MV-4-11 (cell line): Measurements from ENCODE around the gene IL36G.
"Not testable (repeated sequence)": the region's sequence is repeated elsewhere in the genome, so short reads cannot be mapped to it uniquely, and the experiment has no call there.

Experiments used
- DNase-seq: peaks from one replicate; lab custom pipeline; 2025; lab: John Stamatoyannopoulos, UW

IL36G gene

GRCh38 chr2:112977559-112978056 is at the start of gene IL36G:
Gene IL36G (plus strand): TSS chr2:112978006. CDS start chr2:112978639, 633 bp downstream.
- no peak for DNase-seq

GRCh38 chr2:112933261-112933660 is 44.5 kb upstream of the IL36G start:
- DNase-seq: no peak

GRCh38 chr2:112934117-112934516 is 43.7 kb upstream of the IL36G start:
- not testable (repeated sequence) for DNase-seq

GRCh38 chr2:112936927-112937232 is 40.9 kb upstream of the IL36G start:
- DNase-seq: peak; percentile 49

- no peak for DNase-seq
Observed at GRCh38 chr2:112938904-112939303, 38.9 kb upstream of the IL36G start.

GRCh38 chr2:112939425-112939824 is 38.4 kb upstream of the IL36G start:
- DNase-seq: no peak

GRCh38 chr2:112940859-112941625 is 36.8 kb upstream of the IL36G start:
- DNase-seq: no peak

GRCh38 chr2:112941753-112942653 is 35.8 kb upstream of the IL36G start:
- peak; percentile 68 for DNase-seq

- no peak for DNase-seq
Observed at GRCh38 chr2:112942654-112943002, 35.2 kb upstream of the IL36G start.

GRCh38 chr2:112944971-112945370 is 32.8 kb upstream of the IL36G start:
- DNase-seq: no peak

- no peak for DNase-seq
Observed at GRCh38 chr2:112946086-112946485, 31.7 kb upstream of the IL36G start.

- no peak for DNase-seq
Observed at GRCh38 chr2:112947374-112947773, 30.4 kb upstream of the IL36G start.

- no peak for DNase-seq
Observed at GRCh38 chr2:112949456-112949855, 28.4 kb upstream of the IL36G start.

GRCh38 chr2:112954364-112954763 is 23.4 kb upstream of the IL36G start:
- DNase-seq: no peak

GRCh38 chr2:112957511-112957910 is 20.3 kb upstream of the IL36G start:
- DNase-seq: no peak

- DNase-seq: peak; percentile 58
Observed at GRCh38 chr2:112958428-112959108, 19.2 kb upstream of the IL36G start.

GRCh38 chr2:112959109-112959812 is 18.5 kb upstream of the IL36G start:
- DNase-seq: no peak

GRCh38 chr2:112960230-112960825 is 17.5 kb upstream of the IL36G start:
- no peak for DNase-seq

- no peak for DNase-seq
Observed at GRCh38 chr2:112962308-112963175, 15.3 kb upstream of the IL36G start.

GRCh38 chr2:112967023-112967422 is 10.8 kb upstream of the IL36G start:
- DNase-seq: no peak
